GM12878 (cell line): ENCODE data around the gene EDNRA. TPM values are rescaled to one million over a fixed set of nuclear protein-coding genes. Genes with fewer than 3 reads are reported as not detected.

ENCODE experiments used
- ATAC-seq: fragments of 200-7000 bp; cut with Tn5 transposase; 3 replicates; pipeline ENCODE4 v1.9.1; 2020; ENCODE audit warnings: mild to moderate bottlenecking, moderate library complexity
- BruUV-seq: library from RNA; stranded (reverse); fragments of 400-500 nt; replicated peaks from 2 replicates; lab custom pipeline; 2021; lab: Mats Ljungman, UMichigan
- CTCF ChIA-PET: fragments of 300-600 bp; sonication (Branson Sonifier 250); formaldehyde crosslinking; extraction: SDS; loops from one replicate; lab custom pipeline; 2021; ENCODE audit warnings: inconsistent platforms; lab: Yijun Ruan, JAX
- POLR2A ChIA-PET: fragments of 350-600 bp; formaldehyde crosslinking; extraction: SDS; loops from one replicate; lab custom pipeline; 2021; ENCODE audit warnings: inconsistent platforms; lab: Charles Lee
- RAD21 ChIA-PET: fragments of 300-600 bp; sonication (Branson Sonifier 250); formaldehyde crosslinking; loops from one replicate; lab custom pipeline; 2023; ENCODE audit warnings: antibody characterized with exemption; ENCODE audit not compliant: unreplicated experiment; lab: Charles Lee
- SMC1A ChIA-PET: fragments of 300-600 bp; sonication (Branson Sonifier 250); formaldehyde crosslinking; loops from one replicate; lab custom pipeline; 2023; ENCODE audit not compliant: unreplicated experiment, uncharacterized antibody; lab: Charles Lee
- DNase-seq: peaks from one replicate; pipeline ENCODE4 v3.0.0-alpha.2; 2011; ENCODE audit warnings: low read depth, low spot score
- FAIRE-seq: peaks from 3 replicates; lab custom pipeline; 2011; peaks lifted over from hg19 to GRCh38; lab: Jason Lieb, UNC
- H2AFZ ChIP-seq: 2 replicates; pipeline ENCODE4 v1.6.0; 2011; ENCODE audit warnings: low read depth, low read length, control low read depth; ENCODE audit not compliant: control insufficient read depth
- H3K27ac ChIP-seq: 2 replicates; pipeline ENCODE4 v1.5.1; 2011; ENCODE audit warnings: control low read depth; ENCODE audit not compliant: control insufficient read depth, insufficient read depth
- H3K27me3 ChIP-seq, 2 experiments: replicated peaks in 1 of 2; 2 replicates each; pipeline versions ENCODE4 v1.6.0 to v1.6.1; 2011; ENCODE audit warnings: low read length in 1 of 2; ENCODE audit not compliant: control insufficient read depth in 2 of 2, insufficient read depth in 2 of 2
- H3K36me3 ChIP-seq, 2 experiments: 2 replicates each; pipeline ENCODE4 v1.5.1; 2011; ENCODE audit warnings: low read length in 1 of 2; ENCODE audit not compliant: control insufficient read depth in 2 of 2, insufficient read depth in 2 of 2
- H3K4me1 ChIP-seq: 2 replicates; pipeline ENCODE4 v1.6.1; 2011; ENCODE audit warnings: mild to moderate bottlenecking, low read length, moderate library complexity, mixed read lengths; ENCODE audit not compliant: control insufficient read depth, insufficient read depth
- H3K4me2 ChIP-seq: 2 replicates; pipeline ENCODE4 v1.6.0; 2011; ENCODE audit warnings: control low read depth; ENCODE audit not compliant: control insufficient read depth, insufficient read depth
- H3K4me3 ChIP-seq: fragments of 200-600 bp; sonication (generic); 2 replicates; pipeline ENCODE4 v1.5.1; 2016
- H3K79me2 ChIP-seq: 2 replicates; pipeline ENCODE4 v1.6.0; 2011; ENCODE audit warnings: low read length; ENCODE audit not compliant: control insufficient read depth, insufficient read depth
- H3K9ac ChIP-seq: 2 replicates; pipeline ENCODE4 v1.8.0; 2011; ENCODE audit warnings: low read length, control low read depth, mixed read lengths; ENCODE audit not compliant: control insufficient read depth, insufficient read depth
- H3K9me3 ChIP-seq: replicated peaks from 3 replicates; pipeline ENCODE4 v1.5.1; 2011; ENCODE audit warnings: mild to moderate bottlenecking, low read length; ENCODE audit not compliant: control insufficient read depth, insufficient read depth
- H4K20me1 ChIP-seq: 2 replicates; pipeline ENCODE4 v1.6.0; 2011; ENCODE audit not compliant: control insufficient read depth, insufficient read depth
- BMI1 ChIP-seq: fragments of 450-650 bp; IDR thresholded peaks from 2 replicates; pipeline ENCODE4 v1.6.1; 2016; ENCODE audit warnings: mild to moderate bottlenecking, moderate library complexity, borderline replicate concordance
- BRCA1 ChIP-seq: IDR thresholded peaks from 2 replicates; pipeline ENCODE4 v1.6.1; 2011; ENCODE audit warnings: low read depth, low read length, improper control_type of control experiment
- RBBP5 ChIP-seq: fragments of 200-600 bp; sonication (generic); conservative IDR thresholded peaks from 2 replicates; pipeline ENCODE4 v1.6.1; 2016
- SMARCA5 ChIP-seq: fragments of 450-650 bp; IDR thresholded peaks from 2 replicates; pipeline ENCODE4 v1.6.1; 2017; ENCODE audit warnings: mild to moderate bottlenecking
- STAT1 ChIP-seq: fragments of 450-650 bp; conservative IDR thresholded peaks from 2 replicates; pipeline ENCODE4 v1.6.1; 2014; ENCODE audit warnings: antibody characterized with exemption, mild to moderate bottlenecking
- STAT3 ChIP-seq: IDR thresholded peaks from 2 replicates; pipeline ENCODE4 v1.6.1; 2011; ENCODE audit warnings: low read depth, low read length, improper control_type of control experiment
- ZNF592 ChIP-seq: fragments of 450-650 bp; IDR thresholded peaks from 2 replicates; pipeline ENCODE4 v1.6.1; 2017; ENCODE audit warnings: mild to moderate bottlenecking, moderate library complexity
- ZNF622 ChIP-seq: fragments of 450-650 bp; IDR thresholded peaks from 2 replicates; pipeline ENCODE4 v1.6.1; 2017; ENCODE audit warnings: mild to moderate bottlenecking, inconsistent platforms
- ZNF687 ChIP-seq: fragments of 450-650 bp; IDR thresholded peaks from 2 replicates; pipeline ENCODE4 v1.6.1; 2017; ENCODE audit warnings: mild to moderate bottlenecking, moderate library complexity
- WGBS: methylation state at CpG from one replicate; pipeline ENCODE4 v1.1.6; 2016; ENCODE audit warnings: low lambda C conversion rate; ENCODE audit not compliant: insufficient replicate concordance, insufficient coverage; ENCODE audit errors: missing lambda C conversion rate; 5-methylcytosine and 5-hydroxymethylcytosine counted together
- in situ Hi-C: fragments of 300-500 bp; cut with MboI; formaldehyde crosslinking; loops from 9 replicates; pipeline ENCODE4 v1.14.3; 2018; ENCODE audit warnings: mixed read lengths
- intact Hi-C: fragments of 100-400 bp; cut with micrococcal nuclease; formaldehyde crosslinking; loops from one replicate; pipeline ENCODE4 v1.14.2; 2022; ENCODE audit not compliant: unreplicated experiment
- polyA plus RNA-seq, 11 experiments: library from polyadenylated mRNA; depleted of rRNA in 4 of 11; unstranded in 6 of 11; stranded (reverse) in 5 of 11; fragments of >200 nt; fragmentation: Nextera tagmentation in 4 of 11; fragmentation: Illumina TruSeq in 1 of 11; extraction: Ambion mirVana in 4 of 11; extraction: Trizol in 1 of 11; gene quantifications; 1 replicate in 1 of 11; 2 replicates in 10 of 11; pipeline versions ENCODE4 v1.2.1 to v1.2.3, GENCODE V29; 2011 to 2016; ENCODE audit warnings: inconsistent platforms in 2 of 11, missing spikeins in 2 of 11, low read depth in 1 of 11
- total RNA-seq, 4 experiments: library from RNA; depleted of rRNA in 3 of 4; stranded (reverse); fragments of >200 nt in 3 of 4; fragmentation: Illumina TruSeq in 1 of 4; extraction: Trizol in 1 of 4; gene quantifications; 2 replicates each; pipeline versions ENCODE4 v1.2.1 to v1.2.3, GENCODE V29; 2013 to 2021
- TF ChIP-seq, protein P1 (sequence below): fragments of 450-650 bp; IDR thresholded peaks from 2 replicates; pipeline ENCODE4 v1.6.1; 2017; ENCODE audit warnings: mild to moderate bottlenecking, low read depth, inconsistent platforms; ENCODE audit not compliant: poor library complexity, severe bottlenecking

The EDNRA gene
- total and polyA plus RNA-seq, 10 of the 15 experiments (the other 5 are each of a cell fraction or from before 2014, with no cell fraction given) = 0.01 to 0.32 (median 0.13) TPM

- no peak for TF ChIP-seq ZNF687
These were observed 101.6 kb downstream of the EDNRA start (continued) for GRCh38 chr4:147582386-147583060.

DNA sequence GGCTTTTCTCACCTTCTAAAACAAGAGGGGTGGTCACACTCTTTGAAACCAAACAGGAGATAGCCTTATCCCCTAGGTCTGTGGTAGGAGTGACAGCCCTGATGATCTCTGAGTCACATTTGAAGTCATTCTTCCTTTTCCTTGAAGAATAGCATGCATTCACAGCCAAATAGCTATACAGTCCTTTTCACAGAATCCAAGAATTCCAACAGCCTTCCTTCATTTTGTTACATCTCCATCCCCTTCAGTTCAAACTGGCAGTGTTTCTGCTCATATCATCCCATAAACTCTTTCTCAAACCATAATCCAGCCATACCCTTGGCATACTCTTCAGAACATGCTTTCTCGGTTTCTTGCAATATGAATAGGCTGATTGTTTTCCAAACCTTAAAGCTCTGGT is 103.0 kb downstream of the EDNRA start:
- no peaks in the 10 kb centered on the region for H3K27me3 ChIP-seq
- no peak overlapping the region for H3K4me3 ChIP-seq
- no peak for FAIRE-seq
- no peaks in the 10 kb centered on the region for H3K36me3 ChIP-seq
- WGBS = 50% methylated on average over 1 of the region's 1 CpG
- peaks cover 4% of the 10 kb centered on the region; the same call in 1 of the 3 replicates for H3K9me3 ChIP-seq
- ATAC-seq = no peak
- no peak overlapping the region for H3K4me2 ChIP-seq
- no peak for DNase-seq
- intact Hi-C loops = no loop called here
- no peak overlapping the region for H3K9ac ChIP-seq
- H4K20me1 ChIP-seq = no peaks in the 10 kb centered on the region
- ChIA-PET RAD21 (interaction anchor here (0.6 kb wide), 1 partner anchor 100 kb away, joined by 3 read pairs; the partner anchor contains the start of gene PRMT9), CTCF (interaction anchor here (0.6 to 2.0 kb wide), 2 partner anchors 283 to 348 kb away, joined by 3 to 4 read pairs; no protein-coding TSS in a partner anchor), POLR2A (no interaction called here), SMC1A (interaction anchor here (0.6 to 1.5 kb wide), 2 partner anchors 65 to 172 kb away, joined by 3 read pairs; no protein-coding TSS in a partner anchor)
- in situ Hi-C loops = loop anchor here (5.0 kb wide), 1 partner anchor 422 kb away; no protein-coding TSS in a partner anchor
- H3K79me2 ChIP-seq = no peaks in the 10 kb centered on the region
- no TSS peak for BruUV-seq
- H2AFZ ChIP-seq = no peak overlapping the region
- no peak overlapping the region for H3K27ac ChIP-seq
- H3K4me1 ChIP-seq = peaks cover 7% of the 10 kb centered on the region; the same call in 1 of the 2 replicates
- TF ChIP-seq STAT3 (no peak), ZNF592 (no peak), RBBP5 (no peak), BRCA1 (no peak), BMI1 (no peak), ZNF622 (no peak), SMARCA5 (no peak), STAT1 (no peak)
- TF ChIP-seq, protein P1, sequence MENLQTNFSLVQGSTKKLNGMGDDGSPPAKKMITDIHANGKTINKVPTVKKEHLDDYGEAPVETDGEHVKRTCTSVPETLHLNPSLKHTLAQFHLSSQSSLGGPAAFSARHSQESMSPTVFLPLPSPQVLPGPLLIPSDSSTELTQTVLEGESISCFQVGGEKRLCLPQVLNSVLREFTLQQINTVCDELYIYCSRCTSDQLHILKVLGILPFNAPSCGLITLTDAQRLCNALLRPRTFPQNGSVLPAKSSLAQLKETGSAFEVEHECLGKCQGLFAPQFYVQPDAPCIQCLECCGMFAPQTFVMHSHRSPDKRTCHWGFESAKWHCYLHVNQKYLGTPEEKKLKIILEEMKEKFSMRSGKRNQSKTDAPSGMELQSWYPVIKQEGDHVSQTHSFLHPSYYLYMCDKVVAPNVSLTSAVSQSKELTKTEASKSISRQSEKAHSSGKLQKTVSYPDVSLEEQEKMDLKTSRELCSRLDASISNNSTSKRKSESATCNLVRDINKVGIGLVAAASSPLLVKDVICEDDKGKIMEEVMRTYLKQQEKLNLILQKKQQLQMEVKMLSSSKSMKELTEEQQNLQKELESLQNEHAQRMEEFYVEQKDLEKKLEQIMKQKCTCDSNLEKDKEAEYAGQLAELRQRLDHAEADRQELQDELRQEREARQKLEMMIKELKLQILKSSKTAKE = no peak
